Mesodermal cell (in vitro differentiated cells): ENCODE measurements around the gene KCNQ1OT1. TPM values are rescaled to one million over a fixed set of nuclear protein-coding genes. Genes with fewer than 3 reads are reported as not detected.

Experiments used
- H3K27ac ChIP-seq: 2 replicates; pipeline ENCODE4 v1.7.0; 2013; ENCODE audit warnings: mild to moderate bottlenecking, low read depth, low read length, moderate library complexity; ENCODE audit not compliant: severe bottlenecking
- H3K36me3 ChIP-seq: 2 replicates; pipeline ENCODE4 v1.7.1; 2013; ENCODE audit warnings: mild to moderate bottlenecking, low read length, moderate library complexity; ENCODE audit not compliant: control insufficient read depth, insufficient read depth
- H3K4me1 ChIP-seq: one replicate; pipeline ENCODE4 v1.7.1; 2013; ENCODE audit warnings: mild to moderate bottlenecking, low read length; ENCODE audit not compliant: insufficient read depth, control insufficient read depth, poor library complexity, severe bottlenecking
- H3K4me3 ChIP-seq: 2 replicates; pipeline ENCODE4 v1.7.0; 2013; ENCODE audit warnings: low read length, control low read depth, mild to moderate bottlenecking; ENCODE audit not compliant: insufficient read depth, poor library complexity, severe bottlenecking; ENCODE audit errors: extremely low read depth
- H3K9me3 ChIP-seq: 2 replicates; pipeline ENCODE4 v1.7.1; 2013; ENCODE audit warnings: mild to moderate bottlenecking, low read length, moderate library complexity; ENCODE audit not compliant: control insufficient read depth
- WGBS, 2 experiments: methylation state at CpG; one replicate each; pipeline ENCODE4 v1.1.5; 2013; ENCODE audit warnings: missing lambda C conversion rate in 2 of 2; ENCODE audit not compliant: insufficient coverage in 2 of 2; 5-methylcytosine and 5-hydroxymethylcytosine counted together
- polyA plus RNA-seq, 2 experiments: library from polyadenylated mRNA; stranded (reverse); fragments of 50-300 nt; gene quantifications; one replicate each; pipeline ENCODE4 v1.2.3, GENCODE V29; 2013

Gene KCNQ1OT1
- polyA plus RNA-seq (2013, experiment 1 of 2): 0.74 TPM
- 0.76 TPM for polyA plus RNA-seq (2013, experiment 2 of 2)

GRCh38 chr11:2699531-2700414 lies at the start of gene KCNQ1OT1:
TSS of gene KCNQ1OT1 (minus strand) at chr11:2699994.
- Histone ChIP-seq H3K27ac (peak within 1 kb of the TSS; percentile 81), H3K4me3 (peak within 1 kb of the TSS; percentile 71), H3K4me1 (peaks cover 16% of the 10 kb centered on the region), H3K36me3 (peaks cover 9% of the 10 kb centered on the region), H3K9me3 (no peaks in the 10 kb centered on the region)
- WGBS, 2 experiments: 40 to 52% methylated on average over 75 to 96 of the region's 98 CpGs

- 96 to 98% methylated on average over 16 to 17 of the region's 17 CpGs for WGBS, 2 experiments
- Histone ChIP-seq H3K36me3 (no peaks in the 10 kb centered on the region), H3K27ac (no peak overlapping the region), H3K9me3 (peaks cover 3% of the 10 kb centered on the region), H3K4me1 (peaks cover 6% of the 10 kb centered on the region), H3K4me3 (no peak overlapping the region)
Observed at GRCh38 chr11:2748814-2749554, 49.2 kb upstream of the KCNQ1OT1 start.

DNA sequence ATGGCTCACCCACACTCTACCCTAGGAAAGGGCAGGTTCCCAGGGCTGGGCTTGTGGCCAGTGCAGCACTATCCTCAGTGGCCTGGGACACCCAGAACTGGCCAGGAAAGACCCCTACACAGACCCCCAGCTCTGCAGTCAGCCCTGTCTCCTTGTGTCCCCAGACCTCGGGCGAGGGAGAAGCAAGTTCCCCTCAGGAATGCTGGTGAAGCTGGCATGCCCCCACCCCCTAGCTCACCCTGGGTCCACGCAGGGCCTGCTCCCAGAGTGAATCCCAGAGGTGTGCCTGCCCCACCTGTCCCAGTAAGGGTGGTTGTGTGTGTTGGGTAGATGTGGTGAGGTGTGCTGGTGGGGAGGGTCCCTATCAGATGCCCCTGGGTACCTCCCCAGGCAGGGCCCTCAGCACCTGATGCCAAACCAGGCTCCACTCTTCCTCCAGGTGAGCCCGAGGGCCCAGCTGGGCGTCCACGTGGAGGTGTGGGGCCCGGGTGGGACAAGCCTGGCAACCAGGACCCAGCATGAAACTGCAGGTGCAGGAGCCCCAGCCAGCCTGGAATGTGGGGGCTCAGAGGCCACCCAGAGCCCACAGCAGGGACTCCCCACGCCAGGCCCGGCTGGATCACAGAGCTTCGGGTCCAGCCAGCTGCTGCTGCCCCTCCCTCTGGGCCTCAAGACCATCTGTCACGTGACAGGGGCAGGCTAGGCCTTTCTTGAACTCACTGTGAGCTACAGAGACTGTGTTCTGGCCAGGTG lies 48.4 kb upstream of the KCNQ1OT1 start:
- Histone ChIP-seq H3K36me3 (no peaks in the 10 kb centered on the region), H3K4me1 (peaks cover 6% of the 10 kb centered on the region), H3K4me3 (no peak overlapping the region), H3K27ac (no peak overlapping the region), H3K9me3 (no peaks in the 10 kb centered on the region)
- WGBS, 2 experiments: 75 to 90% methylated on average over 8 to 10 of the region's 11 CpGs

DNA sequence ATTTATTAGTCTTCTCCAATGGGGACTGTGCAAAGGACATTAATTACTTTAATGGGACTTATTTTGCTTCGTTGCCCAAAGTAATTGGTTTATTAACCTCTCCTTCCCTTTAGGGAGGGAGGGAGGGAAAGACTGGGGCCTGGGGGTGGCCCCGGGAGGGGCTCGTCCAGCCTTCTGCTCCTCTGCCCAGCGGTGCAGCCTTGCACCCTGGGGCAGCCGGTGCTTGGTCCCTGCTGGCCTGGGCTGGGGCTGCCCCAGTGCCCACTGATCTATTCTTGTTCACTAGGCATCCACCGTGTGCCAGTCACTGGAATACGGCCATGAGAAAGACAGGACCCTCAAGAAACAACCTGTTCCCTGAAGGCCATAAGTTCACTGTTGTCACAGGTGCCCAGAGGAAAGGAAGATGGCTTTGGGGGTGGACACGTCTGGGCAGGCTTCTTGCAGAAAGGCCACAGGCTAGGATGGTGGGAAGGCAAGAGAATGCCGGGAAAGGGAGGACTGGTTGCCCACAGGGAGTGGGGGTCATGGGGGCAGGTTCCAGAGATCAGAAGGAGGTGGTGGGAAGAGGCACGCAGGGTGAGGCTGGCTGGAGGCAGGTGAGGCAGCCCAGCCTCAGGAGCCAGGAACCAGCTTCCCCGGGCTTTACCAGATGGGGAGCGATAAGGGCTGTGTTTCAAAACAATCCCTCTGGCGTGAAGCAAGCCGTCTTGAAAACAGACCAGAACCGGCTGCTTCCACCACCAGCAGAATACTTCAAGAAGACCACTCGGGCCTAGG lies 47.6 kb upstream of the KCNQ1OT1 start:
- no peak overlapping the region for H3K27ac ChIP-seq
- no peaks in the 10 kb centered on the region for H3K9me3 ChIP-seq
- 90 to 92% methylated on average over 14 to 15 of the region's 16 CpGs for WGBS, 2 experiments
- H3K4me1 ChIP-seq: peaks cover 2% of the 10 kb centered on the region
- H3K4me3 ChIP-seq: no peak overlapping the region
- H3K36me3 ChIP-seq: no peaks in the 10 kb centered on the region

- 85 to 93% methylated on average over 16 to 21 of the region's 24 CpGs for WGBS, 2 experiments
- H3K27ac ChIP-seq: no peak overlapping the region
- H3K4me3 ChIP-seq: no peak overlapping the region
- no peaks in the 10 kb centered on the region for H3K9me3 ChIP-seq
- peaks cover 3% of the 10 kb centered on the region for H3K4me1 ChIP-seq
- H3K36me3 ChIP-seq: no peaks in the 10 kb centered on the region
Observed at GRCh38 chr11:2746401-2747247, 46.8 kb upstream of the KCNQ1OT1 start.

DNA sequence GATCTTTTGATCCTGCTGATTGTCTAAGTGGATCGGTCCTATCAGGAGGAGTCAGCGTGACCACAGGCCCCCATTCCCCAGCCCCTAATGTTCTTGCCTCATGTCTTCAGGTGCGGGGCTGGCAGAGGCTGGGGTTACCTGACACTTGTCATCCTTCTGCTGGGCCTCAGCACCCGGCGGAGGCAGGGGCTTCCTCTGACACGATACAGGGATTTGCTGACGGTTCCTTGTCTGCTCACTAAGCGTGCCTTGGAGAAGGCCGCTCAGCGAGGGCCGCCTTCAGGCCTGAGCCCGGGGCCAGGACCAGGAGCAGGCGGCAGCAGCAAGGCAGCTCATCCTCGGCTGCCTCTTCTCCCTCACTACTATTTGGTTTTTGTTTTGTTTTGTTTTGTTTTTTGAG lies 45.7 kb upstream of the KCNQ1OT1 start:
- WGBS, 2 experiments: 85 to 92% methylated on average over 8 to 11 of the region's 14 CpGs
- H3K4me3 ChIP-seq: no peak overlapping the region

GRCh38 chr11:2744166-2744565 lies 44.4 kb upstream of the KCNQ1OT1 start:
- no peaks in the 10 kb centered on the region for H3K9me3 ChIP-seq
- WGBS, 2 experiments: 95 to 96% methylated on average over 5 to 9 of the region's 9 CpGs
- peaks cover 12% of the 10 kb centered on the region for H3K4me1 ChIP-seq
- no peaks in the 10 kb centered on the region for H3K36me3 ChIP-seq
- no peak overlapping the region for H3K27ac ChIP-seq
- H3K4me3 ChIP-seq: no peak overlapping the region

More for the DNA sequence above, 45.7 kb upstream of the KCNQ1OT1 start:
- H3K27ac ChIP-seq: no peak overlapping the region
- H3K4me1 ChIP-seq: peaks cover 12% of the 10 kb centered on the region
- H3K36me3 ChIP-seq: no peaks in the 10 kb centered on the region
- H3K9me3 ChIP-seq: no peaks in the 10 kb centered on the region

GRCh38 chr11:2743427-2744110 lies 43.8 kb upstream of the KCNQ1OT1 start:
- 85 to 91% methylated on average over 17 to 20 of the region's 21 CpGs for WGBS, 2 experiments
- no peaks in the 10 kb centered on the region for H3K9me3 ChIP-seq
- H3K4me3 ChIP-seq: no peak overlapping the region
- peaks cover 12% of the 10 kb centered on the region for H3K4me1 ChIP-seq
- no peaks in the 10 kb centered on the region for H3K36me3 ChIP-seq
- H3K27ac ChIP-seq: no peak overlapping the region
